HEK293T (cell line): ENCODE measurements around the gene SYT13.

Experiments used
- ARNT ChIP-seq: fragments of 450-650 bp; IDR thresholded peaks from 2 replicates; pipeline ENCODE4 v1.6.1; 2017; ENCODE audit warnings: mild to moderate bottlenecking
- BHLHE40 ChIP-seq: fragments of 450-650 bp; IDR thresholded peaks from 2 replicates; pipeline ENCODE4 v1.6.1; 2016; ENCODE audit warnings: mild to moderate bottlenecking, moderate library complexity, borderline replicate concordance

- no peak for TF ChIP-seq ARNT
- TF ChIP-seq BHLHE40, result no peak
These were observed 80.2 kb downstream of the SYT13 start for GRCh38 chr11:45205978-45206377.
